ENCODE data around the gene TMEM51.

GRCh38 chr1:15107058-15107687, 46.4 kb upstream of the TMEM51 start:
- TF ChIP-seq CTCF (IDR thresholded peaks at IDR 0.05) (no peak), POLR2A (IDR thresholded peaks at IDR 0.05) (no peak), POLR2AphosphoS5 (IDR thresholded peaks at IDR 0.05; ENCODE audit: insufficient read depth in 1 of 2, low read depth in 1 of 2) (no peak)
